T-helper 2 cell (primary cell): ENCODE results near the gene VTCN1.
"Not testable (repeated sequence)": the region's sequence is repeated elsewhere in the genome, so short reads cannot be mapped to it uniquely, and the experiment has no call there.

Experiments
- DNase-seq, 5 experiments: peaks; one replicate each; pipeline versions ENCODE4 v3.0.0 to v3.0.0-alpha.2; 2012 to 2022

Gene VTCN1

GRCh38 chr1:117162816-117163215, 47.9 kb downstream of the VTCN1 start:
- no peak for DNase-seq

DNA sequence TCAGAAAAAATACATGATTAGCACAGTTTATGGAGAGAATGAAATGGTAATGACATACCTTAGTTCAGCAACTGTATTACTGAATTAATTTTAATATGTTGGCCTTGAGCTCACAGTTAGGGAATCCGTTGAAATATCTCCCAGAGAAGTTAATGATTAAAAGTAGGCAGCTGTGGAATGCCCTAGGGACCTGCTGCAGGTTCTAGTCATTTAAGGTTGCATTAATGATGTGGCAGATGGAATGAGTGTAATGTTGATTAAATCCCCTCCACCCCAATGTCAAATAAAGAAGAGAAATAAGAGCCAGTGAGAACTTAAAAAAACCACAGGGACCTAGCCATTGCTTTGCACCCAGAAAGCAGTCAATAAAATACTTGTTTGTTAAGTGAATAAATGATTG, 48.8 kb downstream of the VTCN1 start:
- no peak for DNase-seq

DNA sequence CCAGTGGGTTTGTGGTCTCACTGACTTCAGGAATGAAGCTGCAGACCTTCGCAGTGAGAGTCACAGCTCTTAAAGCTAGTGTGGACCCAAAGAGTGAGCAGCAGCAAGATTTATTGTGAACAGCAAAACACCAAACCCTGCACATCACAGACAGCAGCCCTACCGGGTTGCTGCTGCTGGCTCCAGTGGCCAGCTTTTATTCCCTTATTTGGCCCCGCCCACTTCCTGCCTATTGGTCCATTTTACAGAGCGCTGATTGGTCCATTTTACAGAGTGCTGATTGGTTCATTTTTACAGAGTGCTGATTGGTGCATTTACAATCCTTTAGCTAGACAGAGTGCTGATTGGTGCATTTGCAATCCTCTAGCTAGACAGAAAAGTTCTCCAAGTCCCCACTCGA, 59.4 kb downstream of the VTCN1 start:
- not testable (repeated sequence) for DNase-seq

GRCh38 chr1:117150316-117150715, 60.4 kb downstream of the VTCN1 start:
- no peak for DNase-seq

- no peak for DNase-seq
These were observed 62.7 kb downstream of the VTCN1 start for GRCh38 chr1:117147856-117148588.

DNA sequence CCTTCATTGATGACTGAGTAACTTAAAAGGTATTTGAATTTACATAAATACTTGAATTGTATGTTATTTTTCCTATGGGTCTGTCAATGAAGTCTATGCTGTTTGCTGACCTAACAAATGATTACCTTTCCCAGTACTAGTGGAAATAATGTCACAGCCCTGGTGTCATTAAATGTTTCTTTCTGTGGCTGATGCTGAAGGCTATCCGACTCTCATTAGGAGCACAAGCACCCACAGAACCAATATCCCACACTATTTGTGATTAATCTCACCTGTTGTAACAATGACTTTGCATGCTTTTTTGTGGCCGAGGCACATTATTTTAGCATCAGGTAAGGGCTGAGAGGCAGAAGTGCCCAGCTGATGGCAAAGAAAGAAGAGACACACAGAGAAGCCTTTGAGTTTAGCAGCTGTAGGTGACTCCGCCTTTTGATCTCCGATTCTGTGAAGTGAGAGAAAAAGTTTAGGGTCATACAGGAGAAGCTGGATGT, 63.3 kb downstream of the VTCN1 start:
- DNase-seq: no peak

- DNase-seq: no peak
These were observed 64.0 kb downstream of the VTCN1 start for GRCh38 chr1:117146575-117147340.

- no peak for DNase-seq
These were observed 64.7 kb downstream of the VTCN1 start for GRCh38 chr1:117146072-117146471.

- DNase-seq: no peak
These were observed 66.9 kb downstream of the VTCN1 start for GRCh38 chr1:117143871-117144270.

DNA sequence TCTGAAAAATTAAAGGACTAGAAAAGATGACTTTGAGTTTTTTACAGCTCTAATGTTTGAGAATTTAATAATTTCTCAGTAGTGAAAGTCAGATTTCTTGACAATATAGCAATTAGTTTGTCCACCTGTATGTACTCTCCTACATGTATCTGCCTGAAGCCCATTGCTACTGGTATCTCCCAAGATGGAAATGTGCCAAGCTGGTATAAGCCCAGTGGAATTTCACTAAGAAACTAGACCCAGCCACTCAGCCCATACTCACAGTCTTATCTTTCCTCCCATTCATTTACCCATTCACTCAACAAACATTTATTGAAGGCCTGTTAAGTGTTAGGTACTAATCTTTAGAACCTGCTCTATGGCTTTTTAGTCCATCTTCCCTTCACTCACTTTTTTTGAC, 67.6 kb downstream of the VTCN1 start:
- no peak for DNase-seq

GRCh38 chr1:117142200-117142599, 68.5 kb downstream of the VTCN1 start:
- DNase-seq: no peak

GRCh38 chr1:117138561-117138960, 72.2 kb downstream of the VTCN1 start:
- no peak for DNase-seq

DNA sequence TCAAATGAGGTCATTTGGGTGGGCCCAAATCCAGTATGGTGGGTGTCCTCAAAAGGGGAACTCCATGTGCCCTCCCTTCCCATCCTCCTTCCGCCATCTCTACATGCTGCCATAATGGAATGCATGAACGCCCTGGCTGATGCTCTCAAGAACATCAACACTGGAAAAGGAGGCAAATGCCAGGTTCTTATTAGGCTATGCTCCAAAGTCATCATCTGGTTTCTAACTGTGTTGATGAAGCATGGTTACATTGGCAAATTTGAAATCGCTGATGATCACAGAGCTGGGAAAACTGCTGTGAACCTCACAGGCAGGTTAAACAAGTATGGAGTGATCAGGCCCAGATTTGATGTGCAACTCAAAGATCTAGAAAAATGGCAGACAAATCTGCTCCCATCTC, 72.6 kb downstream of the VTCN1 start:
- DNase-seq: no peak

DNA sequence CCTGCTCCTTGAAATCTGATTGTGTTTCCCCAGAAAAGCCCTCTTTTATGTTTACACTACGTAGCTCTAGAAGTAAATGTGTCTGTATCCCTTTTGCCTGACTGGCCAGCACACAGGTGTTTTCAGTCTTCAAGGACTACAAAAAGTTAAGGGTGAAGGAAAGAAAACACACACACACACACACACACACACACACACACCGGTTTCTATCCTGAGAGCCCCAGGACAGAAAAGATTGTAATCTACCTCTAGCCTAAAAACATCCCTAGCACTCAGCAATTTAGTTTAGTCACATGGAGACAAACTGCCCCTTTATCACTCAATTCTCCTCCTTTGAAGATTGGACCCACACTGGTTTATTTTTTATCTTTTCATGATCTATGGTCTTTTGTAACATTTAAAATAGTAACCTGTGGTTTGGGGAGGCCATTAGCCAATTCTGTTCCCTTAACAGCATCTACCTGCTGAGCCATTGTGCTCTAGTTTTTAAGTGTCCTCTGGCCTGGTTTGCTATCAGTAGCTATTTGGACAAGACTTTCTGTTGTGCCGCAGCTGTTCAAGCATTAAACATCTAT, 73.4 kb downstream of the VTCN1 start:
- no peak for DNase-seq

GRCh38 chr1:117136749-117137148, 74.0 kb downstream of the VTCN1 start:
- no peak for DNase-seq

DNA sequence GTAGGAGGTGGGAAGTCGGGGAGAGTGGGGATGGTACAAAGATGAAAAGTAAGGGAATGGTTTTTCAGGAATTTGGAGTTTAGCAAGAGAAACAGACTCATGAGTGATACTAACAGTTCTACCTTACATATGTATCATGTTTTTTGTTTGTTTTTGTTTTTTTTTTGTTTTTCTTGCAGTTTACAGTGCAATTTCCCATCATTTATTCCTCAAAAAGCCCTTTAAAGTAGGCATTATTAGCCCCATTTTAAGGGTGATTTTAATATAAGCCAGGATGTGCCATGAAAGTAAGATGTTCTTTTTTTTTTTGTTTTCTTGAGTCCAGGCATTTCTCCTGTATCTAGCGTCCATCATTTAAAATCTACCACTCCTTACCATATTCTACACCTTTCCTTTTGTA, 75.4 kb downstream of the VTCN1 start:
- DNase-seq: no peak

- no peak for DNase-seq
These were observed 80.2 kb downstream of the VTCN1 start for GRCh38 chr1:117130526-117130925.

- peak in 2 of 5 experiments; percentile 6 to 41 for DNase-seq
These were observed 82.2 kb downstream of the VTCN1 start for GRCh38 chr1:117128323-117129079.

GRCh38 chr1:117127795-117128194, 82.9 kb downstream of the VTCN1 start:
- DNase-seq: no peak

DNA sequence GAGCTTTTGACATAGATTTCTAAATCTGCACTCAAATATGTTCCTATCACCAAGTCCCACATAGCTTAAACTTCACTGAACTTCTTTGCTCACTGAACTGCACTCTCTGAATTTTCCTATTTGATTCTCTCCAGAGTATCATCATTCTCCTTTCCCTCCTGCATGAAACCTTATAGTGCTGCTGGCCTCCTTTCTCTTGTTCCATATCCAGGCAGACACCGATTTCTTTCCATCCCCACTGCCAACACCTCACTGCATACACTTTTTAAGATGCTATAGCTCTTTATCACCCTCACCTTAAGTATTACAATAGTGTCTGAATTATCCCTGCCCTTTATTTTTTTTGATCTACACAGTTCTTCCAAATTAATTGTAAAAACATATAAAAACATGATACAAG, 86.1 kb downstream of the VTCN1 start:
- no peak for DNase-seq

- DNase-seq: no peak
These were observed 87.5 kb downstream of the VTCN1 start for GRCh38 chr1:117123274-117123673.

DNA sequence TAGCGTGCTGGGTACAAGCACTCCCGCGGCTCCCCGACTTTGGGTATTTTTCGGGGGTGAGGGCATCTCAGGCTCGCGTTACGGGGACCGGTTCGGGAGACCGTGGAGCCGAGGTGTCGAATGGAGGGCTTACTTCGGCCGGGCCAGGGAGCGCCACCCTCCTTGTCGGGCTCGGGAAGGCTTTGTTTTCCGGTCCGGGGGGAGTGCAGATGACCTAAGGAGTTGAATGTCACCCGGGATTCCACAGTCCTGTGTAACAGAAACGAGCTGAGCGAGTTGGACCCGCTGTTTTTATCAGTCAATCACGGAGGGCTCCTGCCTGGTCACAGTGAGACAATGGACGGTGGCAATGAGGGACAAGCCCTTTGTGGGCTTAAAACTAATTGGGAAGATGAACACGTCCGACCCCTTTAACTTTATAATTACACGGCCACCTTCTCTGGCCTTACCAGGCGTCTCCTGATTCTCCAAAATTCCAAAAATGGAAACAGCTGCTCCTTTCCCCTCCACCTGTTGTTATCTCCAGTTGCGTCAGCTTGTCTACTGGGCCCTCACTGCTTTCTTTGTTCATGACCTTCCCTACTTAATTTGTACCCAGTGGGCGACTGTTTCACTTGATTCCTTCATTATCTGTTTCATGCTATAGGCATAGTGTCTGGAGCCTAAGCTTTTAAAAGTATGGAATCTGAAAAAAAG, 88.2 kb downstream of the VTCN1 start:
- DNase-seq: no peak
